Frontal cortex (tissue), 4 donors: Measurements from ENCODE around the gene GRIP2. TPM values are rescaled to one million over a fixed set of nuclear protein-coding genes. Genes with fewer than 3 reads are reported as not detected.

Source experiments
- DNase-seq, 2 donors: peaks; one replicate each; pipeline ENCODE4 v3.0.0; 2012; ENCODE audit warnings: low spot score in 2 of 2
- FAIRE-seq: peaks from 2 replicates; lab custom pipeline; 2012; peaks lifted over from hg19 to GRCh38; lab: Jason Lieb, UNC
- total RNA-seq: library from RNA; depleted of rRNA; stranded (reverse); fragments of >200 nt; gene quantifications from one replicate; pipeline ENCODE4 v1.2.3, GENCODE V29; 2014
- donor health status: control.
- donor health status: control.
- donor health status: control.

The GRIP2 gene
- total RNA-seq, 1 donor from 2014 or later = 8.2 TPM

- DNase-seq (no peak), FAIRE-seq (no peak)
Measured at GRCh38 chr3:14474363-14475081, 65.6 kb downstream of the GRIP2 start.

GRCh38 chr3:14473411-14473891 lies 66.7 kb downstream of the GRIP2 start:
- no peak for DNase-seq
- no peak for FAIRE-seq

GRCh38 chr3:14472471-14473351 lies 67.4 kb downstream of the GRIP2 start:
- DNase-seq = no peak
- no peak for FAIRE-seq

- FAIRE-seq (no peak), DNase-seq (no peak)
Measured at GRCh38 chr3:14471690-14472089, 68.5 kb downstream of the GRIP2 start.

GRCh38 chr3:14471016-14471415 lies 69.1 kb downstream of the GRIP2 start:
- FAIRE-seq (no peak), DNase-seq (no peak)

- DNase-seq (no peak), FAIRE-seq (no peak)
Measured at GRCh38 chr3:14470461-14470860, 69.7 kb downstream of the GRIP2 start.

- DNase-seq (no peak), FAIRE-seq (no peak)
Measured at GRCh38 chr3:14468621-14468981, 71.5 kb downstream of the GRIP2 start.

GRCh38 chr3:14467814-14468620 lies 72.1 kb downstream of the GRIP2 start:
- FAIRE-seq (no peak), DNase-seq (peak; percentile 73 to 88)

GRCh38 chr3:14466179-14466903 lies 73.8 kb downstream of the GRIP2 start:
- DNase-seq = no peak
- no peak for FAIRE-seq

GRCh38 chr3:14465425-14465824 lies 74.7 kb downstream of the GRIP2 start:
- no peak for FAIRE-seq
- no peak for DNase-seq

GRCh38 chr3:14464521-14464920 lies 75.6 kb downstream of the GRIP2 start:
- FAIRE-seq = no peak
- DNase-seq = no peak

- no peak for DNase-seq
Measured at GRCh38 chr3:14464141-14464465, 76.0 kb downstream of the GRIP2 start.

GRCh38 chr3:14463330-14464140 lies 76.6 kb downstream of the GRIP2 start:
- FAIRE-seq (no peak), DNase-seq (no peak)

More at GRCh38 chr3:14464141-14464465, 76.0 kb downstream of the GRIP2 start:
- no peak for FAIRE-seq

- FAIRE-seq (no peak), DNase-seq (no peak)
Measured at GRCh38 chr3:14462738-14463137, 77.4 kb downstream of the GRIP2 start.

- FAIRE-seq (no peak), DNase-seq (peak; percentile 40 to 69)
Measured at GRCh38 chr3:14461748-14462324, 78.3 kb downstream of the GRIP2 start.

- DNase-seq = no peak
- FAIRE-seq = no peak
Measured at GRCh38 chr3:14461006-14461747, 79.0 kb downstream of the GRIP2 start.

GRCh38 chr3:14460342-14461005 lies 79.7 kb downstream of the GRIP2 start:
- DNase-seq (peak; percentile 51 to 63), FAIRE-seq (no peak)
